Brain microvascular endothelial cell (primary cell): ENCODE measurements around the gene TARBP1.
A peak's percentile ranks its signal among the peaks of the same experiment; 100 is the strongest.

Experiments
- DNase-seq: peaks from one replicate; pipeline ENCODE4 v3.0.0-alpha.2; 2020
- H3K27ac ChIP-seq: fragments of 250-450 bp; sonication (Bioruptor Pico); 2 replicates; pipeline ENCODE4 v1.5.1; 2020; ENCODE audit warnings: mild to moderate bottlenecking, moderate library complexity
- H3K27me3 ChIP-seq: fragments of 250-450 bp; sonication (Bioruptor Pico); replicated peaks from 2 replicates; pipeline ENCODE4 v1.5.1; 2020; ENCODE audit warnings: mild to moderate bottlenecking
- H3K36me3 ChIP-seq: fragments of 250-450 bp; sonication (Bioruptor Pico); replicated peaks from 2 replicates; pipeline ENCODE4 v1.5.1; 2020; ENCODE audit warnings: mild to moderate bottlenecking
- H3K4me3 ChIP-seq: 2 replicates; pipeline ENCODE4 v1.5.1; 2011; ENCODE audit warnings: low read depth, mild to moderate bottlenecking, control low read depth, low read length, moderate library complexity
- in situ Hi-C: cut with HindIII; loops from 2 replicates; pipeline ENCODE4 v1.10.0; 2017; ENCODE audit warnings: low sequenced_read_pairs, low pct_ligation_motif_present
- TF ChIP-seq, protein P1 (sequence below): IDR thresholded peaks from 2 replicates; pipeline ENCODE4 v1.5.1; 2011; ENCODE audit warnings: low read depth, mild to moderate bottlenecking, moderate library complexity, low read length, control low read depth, inconsistent platforms; ENCODE audit errors: missing control alignments

TARBP1 gene

DNA sequence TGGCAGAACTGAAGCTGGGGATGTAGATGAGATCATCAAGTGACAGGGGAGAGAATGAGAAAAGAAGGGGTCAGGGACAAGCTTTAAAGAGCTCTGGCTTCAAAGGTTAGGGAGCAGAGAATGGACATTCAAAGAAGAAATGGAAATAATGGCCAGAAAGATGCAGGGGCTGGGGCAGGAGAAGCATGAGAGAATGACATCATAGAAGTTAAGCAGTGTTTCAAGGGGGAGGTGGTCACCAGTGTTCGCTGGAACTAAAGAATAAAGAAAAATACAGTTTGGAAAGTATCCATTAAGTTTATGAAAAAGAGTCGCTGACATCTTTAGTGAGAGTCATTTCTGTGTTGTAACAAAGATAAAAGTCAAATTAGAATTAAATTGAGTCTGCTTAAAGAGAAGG, 44.3 kb downstream of the TARBP1 start:
- H3K4me3 ChIP-seq, result no peak overlapping the region
- in situ Hi-C loops, result no loop called here
- peaks cover 5% of the 10 kb centered on the region for H3K36me3 ChIP-seq
- TF ChIP-seq, protein P1, sequence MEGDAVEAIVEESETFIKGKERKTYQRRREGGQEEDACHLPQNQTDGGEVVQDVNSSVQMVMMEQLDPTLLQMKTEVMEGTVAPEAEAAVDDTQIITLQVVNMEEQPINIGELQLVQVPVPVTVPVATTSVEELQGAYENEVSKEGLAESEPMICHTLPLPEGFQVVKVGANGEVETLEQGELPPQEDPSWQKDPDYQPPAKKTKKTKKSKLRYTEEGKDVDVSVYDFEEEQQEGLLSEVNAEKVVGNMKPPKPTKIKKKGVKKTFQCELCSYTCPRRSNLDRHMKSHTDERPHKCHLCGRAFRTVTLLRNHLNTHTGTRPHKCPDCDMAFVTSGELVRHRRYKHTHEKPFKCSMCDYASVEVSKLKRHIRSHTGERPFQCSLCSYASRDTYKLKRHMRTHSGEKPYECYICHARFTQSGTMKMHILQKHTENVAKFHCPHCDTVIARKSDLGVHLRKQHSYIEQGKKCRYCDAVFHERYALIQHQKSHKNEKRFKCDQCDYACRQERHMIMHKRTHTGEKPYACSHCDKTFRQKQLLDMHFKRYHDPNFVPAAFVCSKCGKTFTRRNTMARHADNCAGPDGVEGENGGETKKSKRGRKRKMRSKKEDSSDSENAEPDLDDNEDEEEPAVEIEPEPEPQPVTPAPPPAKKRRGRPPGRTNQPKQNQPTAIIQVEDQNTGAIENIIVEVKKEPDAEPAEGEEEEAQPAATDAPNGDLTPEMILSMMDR, result no peak
- no peaks in the 10 kb centered on the region for H3K27me3 ChIP-seq
- no peak for DNase-seq
- no peak overlapping the region for H3K27ac ChIP-seq

DNA sequence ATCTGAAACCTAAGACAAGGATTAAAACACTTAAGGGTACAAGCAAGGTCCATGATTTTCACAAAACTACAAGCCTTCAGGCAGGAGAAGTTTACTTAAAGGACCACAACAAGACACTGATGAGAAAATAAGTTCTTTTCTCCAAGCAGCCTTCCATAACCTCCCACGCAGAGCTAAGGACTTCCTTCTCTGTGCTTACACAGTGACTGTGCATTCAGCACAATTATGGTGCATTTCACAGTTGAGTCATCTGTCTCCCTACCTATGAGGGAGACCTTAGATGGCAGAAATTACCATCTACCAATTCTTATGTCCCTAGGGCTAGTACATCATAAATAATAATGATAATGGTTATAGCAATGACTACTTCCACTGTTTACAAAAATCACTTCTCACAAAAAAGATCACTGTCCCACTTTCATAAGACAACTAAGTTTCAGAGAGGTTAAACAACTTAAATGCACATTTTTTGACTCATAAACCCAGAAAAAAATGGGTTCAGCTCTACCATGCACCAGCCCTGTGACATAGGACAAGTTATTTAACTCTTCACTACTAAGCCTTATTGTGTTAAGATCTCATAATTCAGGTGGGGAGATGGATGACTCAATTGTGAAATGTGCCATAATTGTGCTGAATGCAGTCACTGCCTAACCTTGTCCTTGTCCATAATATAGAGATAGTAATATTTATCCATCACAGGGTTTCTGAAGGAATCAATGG, 45.3 kb downstream of the TARBP1 start:
- TF ChIP-seq, protein P1, result no peak
- Histone ChIP-seq H3K27me3 (no peaks in the 10 kb centered on the region), H3K27ac (peak overlapping the region; percentile 21), H3K36me3 (peaks cover 5% of the 10 kb centered on the region), H3K4me3 (no peak overlapping the region)
- peak; percentile 55 for DNase-seq
- in situ Hi-C loops, result no loop called here

DNA sequence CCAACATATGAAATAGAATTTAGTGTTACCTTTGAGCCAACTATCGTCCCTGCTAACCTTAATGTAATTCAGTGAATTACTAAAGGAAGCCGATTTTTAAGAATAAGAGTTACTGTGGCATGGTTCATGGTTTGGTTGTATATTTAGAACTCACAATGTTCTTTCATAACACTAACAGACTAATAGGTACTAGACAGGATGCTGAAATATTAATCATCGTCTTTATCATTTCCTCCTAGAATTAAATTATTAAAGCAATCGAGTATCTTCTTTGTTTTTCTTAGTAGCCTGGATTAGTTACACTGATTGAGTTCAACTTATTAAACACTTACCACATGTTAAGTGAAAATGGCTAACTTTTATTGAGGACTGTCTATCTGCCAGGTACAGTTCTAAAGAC, 47.7 kb downstream of the TARBP1 start:
- Histone ChIP-seq H3K27me3 (no peaks in the 10 kb centered on the region), H3K36me3 (peaks cover 5% of the 10 kb centered on the region), H3K4me3 (no peak overlapping the region), H3K27ac (no peak overlapping the region)
- in situ Hi-C loops, result no loop called here
- DNase-seq, result no peak
- TF ChIP-seq, protein P1, result no peak

DNA sequence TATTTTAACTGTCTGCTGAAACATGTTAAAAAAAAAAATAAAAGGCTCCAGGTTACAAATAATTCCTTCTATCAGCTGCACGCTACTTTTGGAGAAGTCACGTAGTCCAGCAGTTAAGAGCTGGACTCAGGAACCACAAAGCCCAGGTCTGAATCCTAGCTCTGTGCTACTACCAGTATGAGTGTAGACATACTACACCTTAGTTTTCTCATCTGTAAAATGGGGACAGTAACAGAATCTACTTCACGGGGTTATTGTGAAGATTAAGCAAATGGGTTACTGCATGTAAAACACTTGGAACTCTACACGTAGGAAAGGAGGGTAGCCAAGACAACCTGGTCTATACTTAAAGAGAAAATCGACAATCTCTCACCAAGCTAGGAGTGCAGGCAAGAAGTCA, 48.3 kb downstream of the TARBP1 start:
- TF ChIP-seq, protein P1, result no peak
- in situ Hi-C loops, result no loop called here
- Histone ChIP-seq H3K36me3 (peaks cover 5% of the 10 kb centered on the region), H3K27me3 (no peaks in the 10 kb centered on the region), H3K27ac (no peak overlapping the region), H3K4me3 (no peak overlapping the region)
- no peak for DNase-seq

DNA sequence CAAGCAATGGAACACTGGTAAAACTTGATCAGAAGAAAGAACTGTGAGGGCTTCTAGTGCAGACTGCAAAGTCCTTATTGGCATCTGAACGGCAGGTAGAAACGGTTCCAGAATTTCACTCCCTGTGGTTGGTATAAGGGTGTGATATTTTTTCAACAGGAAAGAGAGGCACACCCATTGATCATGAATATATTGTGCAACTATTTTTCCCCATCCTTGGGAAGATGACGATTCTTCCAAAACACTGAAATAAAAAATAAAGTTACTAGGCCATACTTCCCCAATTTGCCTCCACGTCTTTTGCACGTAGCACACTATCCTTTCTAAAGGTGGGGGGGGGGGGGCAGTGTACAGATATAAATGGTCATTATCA, 49.6 kb downstream of the TARBP1 start:
- H3K27me3 ChIP-seq, result no peaks in the 10 kb centered on the region
- TF ChIP-seq, protein P1, result no peak
- no peak overlapping the region for H3K4me3 ChIP-seq
- no peak overlapping the region for H3K27ac ChIP-seq
- DNase-seq, result no peak
- in situ Hi-C loops, result no loop called here
- peaks cover 5% of the 10 kb centered on the region for H3K36me3 ChIP-seq

DNA sequence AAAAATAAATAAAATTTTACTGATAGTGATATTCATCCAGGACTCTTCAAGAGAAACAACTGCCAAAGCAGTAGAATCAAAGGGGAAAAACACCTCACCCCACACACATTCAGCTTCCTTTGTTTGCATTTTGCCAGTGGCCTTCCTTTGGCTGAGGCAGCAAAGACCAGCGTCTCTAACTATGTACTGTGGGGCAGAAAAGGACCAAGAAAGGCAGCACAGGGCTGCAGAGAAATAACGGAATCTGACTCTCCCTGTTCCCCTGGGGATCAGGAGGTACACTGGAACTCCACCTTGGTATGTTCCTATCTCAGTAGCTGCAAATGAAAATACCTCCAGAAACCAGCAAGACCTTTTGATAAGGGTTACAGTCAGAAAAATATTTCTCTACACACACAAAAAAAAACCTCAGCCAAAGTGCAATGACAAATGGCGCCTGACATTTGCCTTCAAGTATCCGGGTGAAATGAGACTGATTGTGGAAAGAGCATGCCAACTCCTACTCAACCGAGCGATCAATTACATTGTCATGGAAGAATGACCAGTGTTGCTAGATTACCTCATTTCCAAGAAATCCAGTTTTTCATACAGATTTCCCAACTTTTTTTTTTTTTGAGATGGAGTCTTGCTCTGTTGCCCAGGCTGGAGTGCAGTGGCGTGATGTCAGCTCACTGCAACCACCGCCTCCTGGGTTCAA, 50.9 kb downstream of the TARBP1 start:
- H3K27me3 ChIP-seq, result no peaks in the 10 kb centered on the region
- H3K27ac ChIP-seq, result no peak overlapping the region
- no peak for DNase-seq
- TF ChIP-seq, protein P1, result no peak
- H3K4me3 ChIP-seq, result no peak overlapping the region
- in situ Hi-C loops, result no loop called here
- H3K36me3 ChIP-seq, result peaks cover 5% of the 10 kb centered on the region
